Heart left ventricle (tissue), 16 donors: Measurements from ENCODE around the gene SEM1. TPM values are rescaled to one million over a fixed set of nuclear protein-coding genes. Genes with fewer than 3 reads are reported as not detected.
"Not testable (repeated sequence)": the region's sequence is repeated elsewhere in the genome, so short reads cannot be mapped to it uniquely, and the experiment has no call there.

Experiments used
- ATAC-seq, 4 donors: fragments of 200-7000 bp; cut with Tn5 transposase; one replicate each; pipeline ENCODE4 v1.9.1; 2020 to 2022; ENCODE audit warnings: moderate library complexity in 4 of 4, mild to moderate bottlenecking in 3 of 4, moderate number of reproducible peaks in 1 of 4
- DNase-seq, 5 donors: peaks; one replicate each; pipeline ENCODE4 v3.0.0-alpha.2; 2020
- H3K27ac ChIP-seq, 12 donors: fragments of 200-600 bp; sonication (generic) in 4 of 12; one replicate each; pipeline versions ENCODE4 v1.5.0 to v1.8.0; 2016 to 2022; ENCODE audit warnings: mild to moderate bottlenecking in 2 of 12
- H3K27me3 ChIP-seq, 9 donors: fragments of 200-600 bp; sonication (generic) in 2 of 9; one replicate each; pipeline versions ENCODE4 v1.5.1 to v1.8.0; 2016 to 2022; ENCODE audit warnings: mild to moderate bottlenecking in 3 of 9
- H3K36me3 ChIP-seq, 9 donors: fragments of 200-600 bp; sonication (generic) in 2 of 9; one replicate each; pipeline versions ENCODE4 v1.5.0 to v1.8.0; 2018 to 2022; ENCODE audit warnings: mild to moderate bottlenecking in 2 of 9
- H3K4me1 ChIP-seq, 12 donors: fragments of 200-600 bp; sonication (generic) in 4 of 12; one replicate each; pipeline versions ENCODE4 v1.5.0 to v1.8.0; 2016 to 2022; ENCODE audit warnings: mild to moderate bottlenecking in 3 of 12
- H3K4me3 ChIP-seq, 12 donors: fragments of 200-600 bp; sonication (generic) in 4 of 12; one replicate each; pipeline versions ENCODE4 v1.5.0 to v1.8.0; 2017 to 2022; ENCODE audit warnings: mild to moderate bottlenecking in 9 of 12, moderate library complexity in 4 of 12
- H3K9me3 ChIP-seq, 12 donors: fragments of 200-600 bp; sonication (generic) in 4 of 12; one replicate each; pipeline versions ENCODE4 v1.5.0 to v1.8.0; 2016 to 2022; ENCODE audit warnings: mild to moderate bottlenecking in 1 of 12
- POLR2A ChIP-seq, 2 donors: fragments of 450-650 bp; IDR thresholded peaks; one replicate each; pipeline ENCODE4 v1.6.1; 2017; ENCODE audit warnings: antibody characterized with exemption in 2 of 2, mild to moderate bottlenecking in 2 of 2, moderate library complexity in 2 of 2
- WGBS, 4 donors: extraction: QIAGEN DNeasy Blood & Tissue Kit in 2 of 4; methylation state at CpG; one replicate each; pipeline versions ENCODE4 v1.1.5 to v1.1.7; 2013 to 2018; 5-methylcytosine and 5-hydroxymethylcytosine counted together
- intact Hi-C, 10 donors: fragments of 100-400 bp; cut with DNase I; formaldehyde crosslinking; loops; one replicate each; pipeline versions ENCODE4 v1.11.1 to v1.14.2; 2022
- polyA plus RNA-seq, 2 donors: library from polyadenylated mRNA; stranded (reverse); fragments of 200-250 nt; gene quantifications; one replicate each; pipeline ENCODE4 v1.2.3, GENCODE V29; 2013
- total RNA-seq, 9 donors: library from RNA; depleted of rRNA in 2 of 9; stranded (reverse); fragments of >200 nt in 2 of 9; fragmentation: NEBNext Ultra II Directional in 3 of 9; extraction: Animal tissue kit (Norgen Biotek cat#: 25700) in 3 of 9; gene quantifications; one replicate each; pipeline versions ENCODE4 v1.1.0 to v1.2.4, GENCODE V29; 2016 to 2023
- TF ChIP-seq, protein P1 (sequence below), 12 donors: fragments of 200-600 bp; sonication (generic) in 4 of 12; IDR thresholded peaks; one replicate each; pipeline versions ENCODE4 v1.5.0 to v1.8.0; 2018 to 2022; ENCODE audit warnings: antibody characterized with exemption in 12 of 12, mild to moderate bottlenecking in 5 of 12
- donor health status: ischemic (EF 13 %, LVEDD 7.1; RV severe dilation, severe dysfunction).
- donor health status: healthy with polysubstance abuse.
- donor health status: DM: no; HTN: yes; CAD: no.
- donor health status: DM: no; HTN: no; CAD: no.
- donor health status: ischemic (EF 25% LVEDD 6.9; RV normal size, moderate dysfunction).
- donor health status: ischemic (EF 25% LVEDD 5.7; RV mildly dilated, moderate dysfunction).
- donor health status: healthy.
- donor health status: DM: yes; HTN: yes; CAD: no.
- donor health status: ischemic (EF 35%, LVEDD 5.7; RV mildly dilated, moderate dysfunction).
- donor health status: nonischemic (EF 11% LVEDD 7.7; RV severe dilation, severe dysfunction).
- donor health status: DM: yes; HTN: yes; CAD: no.
- donor health status: PGD.
- donor health status: ischemic (EF 29% LVEDD 5.4; RV normal size, mild dysfunction).
- donor health status: nonischemic (EF 23%, LVEDD 6.1; RV moderate dilation, normal function).

The SEM1 gene
- total and polyA plus RNA-seq, 11 donors: 25.5 to 157 (median 44.1) TPM

DNA sequence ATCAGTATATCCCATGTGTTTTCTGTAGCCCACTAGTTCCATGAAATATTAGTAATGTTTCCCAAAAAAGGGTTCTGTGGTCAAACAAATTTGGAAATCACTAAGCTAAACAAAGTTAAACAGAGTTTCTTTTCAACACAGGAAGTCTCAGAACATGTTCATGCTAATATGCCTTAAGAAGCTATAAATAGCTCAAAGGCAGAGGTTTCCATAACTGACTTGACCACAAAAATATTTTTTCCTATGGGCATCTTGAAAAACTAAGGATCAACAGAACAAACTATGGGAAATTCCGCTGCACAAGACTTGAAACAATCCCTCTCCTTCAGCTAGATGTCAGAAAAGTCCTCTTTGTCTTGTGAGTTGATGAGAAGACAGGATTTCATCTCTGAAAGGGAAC is 59.7 kb downstream of the SEM1 start:
- Histone ChIP-seq H3K27ac (no peak overlapping the region), H3K27me3 (no peaks in the 10 kb centered on the region), H3K4me3 (no peak overlapping the region), H3K4me1 (no peaks in the 10 kb centered on the region), H3K9me3 (peaks cover 0 to 6% (median 0%) of the 10 kb centered on the region in 12 donors), H3K36me3 (peaks cover 0 to 4% (median 0%) of the 10 kb centered on the region in 9 donors)
- TF ChIP-seq, protein P1, sequence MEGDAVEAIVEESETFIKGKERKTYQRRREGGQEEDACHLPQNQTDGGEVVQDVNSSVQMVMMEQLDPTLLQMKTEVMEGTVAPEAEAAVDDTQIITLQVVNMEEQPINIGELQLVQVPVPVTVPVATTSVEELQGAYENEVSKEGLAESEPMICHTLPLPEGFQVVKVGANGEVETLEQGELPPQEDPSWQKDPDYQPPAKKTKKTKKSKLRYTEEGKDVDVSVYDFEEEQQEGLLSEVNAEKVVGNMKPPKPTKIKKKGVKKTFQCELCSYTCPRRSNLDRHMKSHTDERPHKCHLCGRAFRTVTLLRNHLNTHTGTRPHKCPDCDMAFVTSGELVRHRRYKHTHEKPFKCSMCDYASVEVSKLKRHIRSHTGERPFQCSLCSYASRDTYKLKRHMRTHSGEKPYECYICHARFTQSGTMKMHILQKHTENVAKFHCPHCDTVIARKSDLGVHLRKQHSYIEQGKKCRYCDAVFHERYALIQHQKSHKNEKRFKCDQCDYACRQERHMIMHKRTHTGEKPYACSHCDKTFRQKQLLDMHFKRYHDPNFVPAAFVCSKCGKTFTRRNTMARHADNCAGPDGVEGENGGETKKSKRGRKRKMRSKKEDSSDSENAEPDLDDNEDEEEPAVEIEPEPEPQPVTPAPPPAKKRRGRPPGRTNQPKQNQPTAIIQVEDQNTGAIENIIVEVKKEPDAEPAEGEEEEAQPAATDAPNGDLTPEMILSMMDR (IDR thresholded peaks at IDR 0.05): no peak
- no peak for TF ChIP-seq POLR2A (IDR thresholded peaks at IDR 0.05)
- no peak for DNase-seq
- WGBS, 4 donors: 79 to 93% (median 85%) methylated on average over 1 of the region's 1 CpG
- ATAC-seq: no peak
- intact Hi-C loops: loop anchor here in 1 of 10 donors (10.0 kb wide), 1 partner anchor 65 kb away; no protein-coding TSS in a partner anchor

DNA sequence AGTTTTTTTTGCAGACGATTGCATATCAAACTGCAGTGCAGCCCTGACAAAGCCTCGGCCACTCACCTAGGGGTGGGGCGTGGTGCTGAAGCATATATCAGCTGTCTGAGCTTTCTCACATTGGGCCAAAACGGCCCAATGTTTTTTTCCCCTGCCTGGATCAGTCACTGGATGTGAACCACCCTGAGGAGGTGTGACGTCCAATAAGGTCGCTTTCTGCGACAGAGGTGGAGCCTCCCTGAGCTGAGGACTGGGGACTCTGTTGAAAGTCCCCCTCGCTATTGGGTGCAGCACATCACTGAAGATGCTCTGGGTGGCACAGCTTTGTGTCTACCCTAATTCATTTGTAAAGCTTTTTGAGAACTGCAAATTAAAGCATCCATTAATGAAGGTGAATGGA is 60.9 kb downstream of the SEM1 start:
- no peak overlapping the region for H3K27ac ChIP-seq
- ATAC-seq (peak in 1 of 4 donors; percentile 13), DNase-seq (no peak)
- H3K27me3 ChIP-seq: no peaks in the 10 kb centered on the region
- H3K4me3 ChIP-seq: no peak overlapping the region
- H3K36me3 ChIP-seq: peaks cover 0 to 4% (median 0%) of the 10 kb centered on the region in 9 donors
- TF ChIP-seq POLR2A (IDR thresholded peaks at IDR 0.05): no peak
- TF ChIP-seq, protein P1 (IDR thresholded peaks at IDR 0.05): no peak
- no peaks in the 10 kb centered on the region for H3K4me1 ChIP-seq
- intact Hi-C loops: loop anchor here in 1 of 10 donors (10.0 kb wide), 1 partner anchor 64 kb away; no protein-coding TSS in a partner anchor
- H3K9me3 ChIP-seq: peaks cover 0 to 6% (median 0%) of the 10 kb centered on the region in 12 donors
- 83 to 91% (median 86%) methylated on average over 8 of the region's 8 CpGs for WGBS, 4 donors

DNA sequence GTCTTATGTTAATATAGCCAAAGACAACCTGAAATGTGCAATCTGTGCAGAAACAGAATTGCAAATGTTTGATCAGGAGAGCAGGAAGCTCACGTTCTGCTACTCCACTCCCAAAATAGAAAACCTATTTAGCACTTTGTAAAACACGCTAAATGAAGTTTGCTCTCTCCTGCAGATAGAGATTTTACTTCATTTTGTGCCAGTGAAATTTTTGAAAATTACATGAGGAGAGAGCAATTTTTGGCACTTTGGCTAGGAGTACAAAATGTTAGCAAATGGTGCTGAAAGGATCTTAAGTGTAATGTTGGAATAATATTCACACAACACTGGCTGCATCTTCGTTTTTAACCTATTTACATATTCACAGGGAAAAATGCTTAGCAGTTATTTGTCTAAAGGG is 61.9 kb downstream of the SEM1 start:
- intact Hi-C loops: loop anchor here in 1 of 10 donors (10.0 kb wide), 1 partner anchor 63 kb away; no protein-coding TSS in a partner anchor
- TF ChIP-seq, protein P1 (IDR thresholded peaks at IDR 0.05): no peak
- TF ChIP-seq POLR2A (IDR thresholded peaks at IDR 0.05): no peak
- 65 to 75% (median 67%) methylated on average over 3 of the region's 3 CpGs for WGBS, 4 donors
- DNase-seq (no peak), ATAC-seq (no peak)
- Histone ChIP-seq H3K4me3 (no peak overlapping the region), H3K27ac (no peak overlapping the region), H3K36me3 (peaks cover 0 to 4% (median 0%) of the 10 kb centered on the region in 9 donors), H3K9me3 (peaks cover 0 to 8% (median 0%) of the 10 kb centered on the region in 12 donors), H3K27me3 (no peaks in the 10 kb centered on the region), H3K4me1 (no peaks in the 10 kb centered on the region)

DNA sequence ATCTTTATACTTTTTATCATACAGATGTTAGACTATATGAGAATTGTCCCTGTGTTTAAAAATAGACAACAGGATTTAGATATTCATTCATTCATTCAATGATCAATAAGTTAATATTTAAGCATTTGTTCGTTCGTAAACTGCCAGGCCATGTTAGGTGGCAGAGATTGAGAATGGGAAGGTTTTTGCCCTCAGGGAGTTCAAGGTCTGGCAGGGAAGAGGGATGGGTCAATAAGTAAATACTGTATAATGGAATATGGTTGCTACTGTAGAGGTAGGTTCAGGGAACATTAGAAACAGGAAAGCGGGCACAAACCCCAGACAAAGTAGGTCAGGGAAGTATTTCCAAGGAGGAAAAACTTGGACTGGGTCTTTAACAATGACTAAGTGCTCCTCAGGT is 64.6 kb downstream of the SEM1 start:
- 92 to 98% (median 96%) methylated on average over 3 of the region's 3 CpGs for WGBS, 4 donors
- Histone ChIP-seq H3K9me3 (peaks cover 0 to 3% (median 0%) of the 10 kb centered on the region in 12 donors), H3K36me3 (peaks cover 0 to 4% (median 0%) of the 10 kb centered on the region in 9 donors), H3K27me3 (no peaks in the 10 kb centered on the region), H3K4me3 (no peak overlapping the region), H3K4me1 (no peaks in the 10 kb centered on the region), H3K27ac (no peak overlapping the region)
- no peak for ATAC-seq
- TF ChIP-seq POLR2A (IDR thresholded peaks at IDR 0.05): no peak
- TF ChIP-seq, protein P1 (IDR thresholded peaks at IDR 0.05): no peak
- intact Hi-C loops: loop anchor here in 1 of 10 donors (10.0 kb wide), 1 partner anchor 60 kb away; no protein-coding TSS in a partner anchor
- no peak for DNase-seq

DNA sequence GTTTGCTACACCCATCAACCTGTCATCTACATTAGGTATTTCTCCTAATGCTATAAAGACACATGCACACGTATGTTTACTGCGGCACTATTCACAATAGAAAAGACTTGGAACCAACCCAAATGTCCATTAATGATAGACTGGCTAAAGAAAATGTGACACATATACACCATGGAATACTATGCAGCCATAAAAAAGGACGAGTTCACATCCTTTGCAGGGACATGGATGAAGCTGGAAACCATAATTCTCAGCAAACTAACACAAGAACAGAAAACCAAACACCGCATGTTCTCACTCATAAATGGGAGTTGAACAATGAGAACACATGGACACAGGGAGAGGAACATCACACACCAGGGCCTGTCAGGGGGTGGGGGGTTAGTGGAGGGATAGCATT is 66.2 kb downstream of the SEM1 start:
- H3K9me3 ChIP-seq, H3K4me1 ChIP-seq, DNase-seq, H3K4me3 ChIP-seq, ATAC-seq, H3K27me3 ChIP-seq, H3K36me3 ChIP-seq, H3K27ac ChIP-seq: not testable (repeated sequence)
- 93 to 97% (median 96%) methylated on average over 4 of the region's 4 CpGs for WGBS, 4 donors
- intact Hi-C loops: loop anchor here in 1 of 10 donors (10.0 kb wide), 1 partner anchor 59 kb away; no protein-coding TSS in a partner anchor
